Astrocyte (in vitro differentiated cells and primary cell): ENCODE results near the gene ACTL7A.

ENCODE experiments used
- CTCF ChIP-seq: IDR thresholded peaks from 2 replicates; pipeline ENCODE4 v1.5.1; 2011; ENCODE audit warnings: low read depth, mild to moderate bottlenecking, inconsistent platforms, low read length, moderate library complexity; ENCODE audit not compliant: insufficient read depth
- EZH2 ChIP-seq: IDR thresholded peaks from 2 replicates; pipeline ENCODE4 v1.6.1; 2012; ENCODE audit warnings: mild to moderate bottlenecking, low read length, inconsistent platforms; ENCODE audit not compliant: insufficient read depth

- no peak for TF ChIP-seq CTCF
- TF ChIP-seq EZH2: no peak
Measured at GRCh38 chr9:108903420-108904103, 41.5 kb downstream of the ACTL7A start.
